ENCODE data around the gene FIP1L1. TPM values are rescaled to one million over a fixed set of nuclear protein-coding genes. Genes with fewer than 3 reads are reported as not detected.

FIP1L1 gene
- total RNA-seq, 1 experiment from 2014 or later, result 68.0 TPM

DNA sequence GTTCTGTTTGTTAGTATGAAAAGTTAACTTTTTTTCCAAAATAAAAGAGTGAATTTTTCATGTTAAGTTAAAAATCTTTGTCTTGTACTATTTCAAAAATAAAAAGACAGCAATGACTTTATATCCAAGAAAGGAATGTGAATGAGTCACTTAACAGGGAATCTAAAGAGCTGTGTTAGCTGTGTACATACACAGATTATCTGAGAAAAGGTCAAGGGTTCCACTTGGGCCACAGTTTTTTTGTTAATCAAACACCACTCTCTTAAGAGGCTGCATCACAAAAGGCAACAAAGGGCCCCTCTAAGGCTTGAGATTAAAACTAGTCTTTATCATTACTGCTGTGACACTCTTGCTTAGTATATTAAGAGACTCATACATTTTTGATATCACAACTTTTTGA lies 82.1 kb downstream of the FIP1L1 start:
- Histone ChIP-seq H3K56ac (ENCODE audit: insufficient read length, low read depth, low read length) (no peak overlapping the region), H2AFZ (ENCODE audit: low read length) (no peak overlapping the region), H3K14ac (ENCODE audit: insufficient read depth, low read length) (no peak overlapping the region), H3K4me2 (ENCODE audit: insufficient read depth, insufficient read length, low read length) (no peak overlapping the region), H3K79me2 (ENCODE audit: insufficient read depth, low read length) (no peaks in the 10 kb centered on the region), H3K23ac (ENCODE audit: insufficient read length, low read depth, low read length) (no peak overlapping the region), H4K8ac (replicated peaks; ENCODE audit: insufficient read length, low read depth, low read length) (no peak overlapping the region), H3K79me1 (ENCODE audit: insufficient read depth, low read depth, low read length, poor library complexity, severe bottlenecking) (no peaks in the 10 kb centered on the region), H4K5ac (ENCODE audit: insufficient read length, low read depth, low read length) (no peak overlapping the region), H4K91ac (ENCODE audit: insufficient read length, low read depth, low read length) (no peak overlapping the region), H3K4me1 (ENCODE audit: insufficient read depth, low read length) (no peaks in the 10 kb centered on the region), H3K23me2 (ENCODE audit: insufficient read length, low read depth, low read length, poor library complexity, severe bottlenecking) (no peaks in the 10 kb centered on the region), H2BK120ac (ENCODE audit: low read depth, low read length, poor library complexity, severe bottlenecking) (no peak overlapping the region), H3K9ac (ENCODE audit: extremely low read depth, insufficient read length, low read length) (no peak overlapping the region), H3K27me3 (ENCODE audit: insufficient read depth, low read length) (no peaks in the 10 kb centered on the region), H4K20me1 (ENCODE audit: control insufficient read depth, insufficient read depth, insufficient read length) (no peaks in the 10 kb centered on the region), H2BK5ac (ENCODE audit: insufficient read length, low read length) (no peak overlapping the region), H2BK12ac (ENCODE audit: insufficient read length, low read depth, low read length) (no peak overlapping the region), H3K4ac (ENCODE audit: low read depth, low read length) (no peak overlapping the region), H3K18ac (ENCODE audit: insufficient read length, low read depth, low read length) (no peak overlapping the region), H3K27ac (ENCODE audit: insufficient read length, low read depth, low read length) (no peak overlapping the region), H2BK20ac (ENCODE audit: low read depth, low read length, poor library complexity, severe bottlenecking) (no peak overlapping the region), H2AK5ac (ENCODE audit: insufficient read length, low read length) (no peak overlapping the region), H3T11ph (ENCODE audit: low read length) (no peak overlapping the region), H2BK15ac (ENCODE audit: low read depth, low read length) (no peak overlapping the region), H3K9me3 (ENCODE audit: control insufficient read depth, low read depth, low read length) (no peaks in the 10 kb centered on the region)
- no peak for DNase-seq
- H3K27ac Mint-ChIP-seq, result no peak overlapping the region
- no peaks in the 10 kb centered on the region for H3K9me3 Mint-ChIP-seq
- H3K36me3 Mint-ChIP-seq (ENCODE audit: insufficient read depth in 1 of 3, low read depth in 3 of 3), result peaks cover 12 to 58% (median 36%) of the 10 kb centered on the region in 3 experiments; a peak in 6 of 7 replicates
- peaks cover 3 to 6% of the 10 kb centered on the region in 2 experiments; a peak in 3 of 4 replicates for H3K4me1 Mint-ChIP-seq
- H3K4me3 Mint-ChIP-seq, result no peak overlapping the region
- TF ChIP-seq, protein P1, sequence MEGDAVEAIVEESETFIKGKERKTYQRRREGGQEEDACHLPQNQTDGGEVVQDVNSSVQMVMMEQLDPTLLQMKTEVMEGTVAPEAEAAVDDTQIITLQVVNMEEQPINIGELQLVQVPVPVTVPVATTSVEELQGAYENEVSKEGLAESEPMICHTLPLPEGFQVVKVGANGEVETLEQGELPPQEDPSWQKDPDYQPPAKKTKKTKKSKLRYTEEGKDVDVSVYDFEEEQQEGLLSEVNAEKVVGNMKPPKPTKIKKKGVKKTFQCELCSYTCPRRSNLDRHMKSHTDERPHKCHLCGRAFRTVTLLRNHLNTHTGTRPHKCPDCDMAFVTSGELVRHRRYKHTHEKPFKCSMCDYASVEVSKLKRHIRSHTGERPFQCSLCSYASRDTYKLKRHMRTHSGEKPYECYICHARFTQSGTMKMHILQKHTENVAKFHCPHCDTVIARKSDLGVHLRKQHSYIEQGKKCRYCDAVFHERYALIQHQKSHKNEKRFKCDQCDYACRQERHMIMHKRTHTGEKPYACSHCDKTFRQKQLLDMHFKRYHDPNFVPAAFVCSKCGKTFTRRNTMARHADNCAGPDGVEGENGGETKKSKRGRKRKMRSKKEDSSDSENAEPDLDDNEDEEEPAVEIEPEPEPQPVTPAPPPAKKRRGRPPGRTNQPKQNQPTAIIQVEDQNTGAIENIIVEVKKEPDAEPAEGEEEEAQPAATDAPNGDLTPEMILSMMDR (conservative IDR thresholded peaks at IDR 0.05), result no peak
- no peaks in the 10 kb centered on the region for H3K27me3 Mint-ChIP-seq (ENCODE audit: low read depth)

Measured in H9 (cell line).